Right ventricle myocardium inferior (tissue), 1 donor: ENCODE measurements around the gene TJP3. TPM values are rescaled to one million over a fixed set of nuclear protein-coding genes. Genes with fewer than 3 reads are reported as not detected.

ENCODE experiments used
- ATAC-seq: fragments of 200-7000 bp; cut with Tn5 transposase; one replicate; pipeline ENCODE4 v1.9.1; 2020; ENCODE audit warnings: mild to moderate bottlenecking, moderate library complexity
- DNase-seq: peaks from one replicate; pipeline ENCODE4 v3.0.0; 2021; ENCODE audit errors: missing footprints
- intact Hi-C: fragments of 100-400 bp; cut with DNase I; formaldehyde crosslinking; loops from one replicate; pipeline ENCODE4 v1.11.0; 2022
- total RNA-seq: library from RNA; stranded (reverse); fragmentation: NEBNext Ultra II Directional; extraction: Animal tissue kit (Norgen Biotek cat#: 25700); gene quantifications from one replicate; pipeline ENCODE4 v1.2.1, GENCODE V29; 2021
- donor health status: DM: no; HTN: yes; CAD: no; lungs with severe emphysema.

Gene TJP3
- total RNA-seq, 1 donor from 2014 or later = 0.62 TPM

DNA sequence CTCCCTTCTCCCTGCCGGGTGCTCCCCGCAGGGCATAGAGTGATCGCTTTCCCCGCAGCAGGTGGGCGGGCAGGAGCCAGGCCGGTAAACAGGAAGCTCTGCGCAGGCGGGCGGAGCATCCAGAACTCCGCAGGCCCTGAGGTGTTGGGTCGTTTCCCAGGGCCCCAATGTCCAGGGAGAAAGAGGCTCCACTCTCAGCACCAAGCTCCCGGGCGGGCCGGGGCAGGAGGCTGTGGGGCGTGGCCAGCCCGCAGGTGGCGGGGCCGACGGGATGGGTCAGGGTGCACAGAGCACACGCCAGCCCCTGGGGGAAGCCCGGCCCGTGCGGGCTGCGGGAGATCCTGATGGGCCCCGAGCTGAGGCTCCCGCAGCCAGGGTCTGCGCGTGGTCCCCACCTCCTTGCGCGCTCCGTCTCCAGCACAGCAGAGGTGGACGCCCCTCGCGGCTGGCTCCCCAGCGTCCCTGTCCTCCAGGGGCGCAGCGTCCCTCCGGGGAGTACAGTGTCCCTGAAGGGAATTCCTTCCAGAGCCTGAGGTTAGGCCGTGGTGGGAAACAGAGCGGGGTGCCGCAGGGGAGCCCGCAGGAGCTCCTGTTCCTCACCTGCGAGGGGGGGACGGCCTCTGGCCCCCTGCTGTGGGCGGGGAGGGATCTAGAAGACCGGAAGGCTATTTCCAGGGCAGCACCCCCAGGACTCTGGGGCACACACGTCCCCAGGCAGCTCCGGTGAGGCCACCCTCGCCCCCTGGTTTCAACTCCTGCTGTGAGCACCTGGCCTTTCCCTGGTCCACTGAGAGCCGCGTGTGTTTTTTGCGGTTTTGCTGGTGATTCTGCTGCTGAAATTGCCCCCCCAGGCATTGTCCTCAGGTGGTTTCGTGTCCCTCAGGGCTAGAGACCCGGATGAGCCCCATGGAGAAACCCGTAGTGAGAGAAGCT lies 20.1 kb upstream of the TJP3 start:
- DNase-seq (no peak), ATAC-seq (no peak)
- intact Hi-C loops = no loop called here

GRCh38 chr19:3690551-3691371 lies 17.4 kb upstream of the TJP3 start:
- intact Hi-C loops = no loop called here
- no peak for DNase-seq
- ATAC-seq = no peak

GRCh38 chr19:3691372-3691716 lies 16.8 kb upstream of the TJP3 start:
- no peak for DNase-seq
- intact Hi-C loops = no loop called here
- ATAC-seq = no peak

GRCh38 chr19:3691726-3692125 lies 16.5 kb upstream of the TJP3 start:
- intact Hi-C loops = no loop called here
- DNase-seq (no peak), ATAC-seq (no peak)

DNA sequence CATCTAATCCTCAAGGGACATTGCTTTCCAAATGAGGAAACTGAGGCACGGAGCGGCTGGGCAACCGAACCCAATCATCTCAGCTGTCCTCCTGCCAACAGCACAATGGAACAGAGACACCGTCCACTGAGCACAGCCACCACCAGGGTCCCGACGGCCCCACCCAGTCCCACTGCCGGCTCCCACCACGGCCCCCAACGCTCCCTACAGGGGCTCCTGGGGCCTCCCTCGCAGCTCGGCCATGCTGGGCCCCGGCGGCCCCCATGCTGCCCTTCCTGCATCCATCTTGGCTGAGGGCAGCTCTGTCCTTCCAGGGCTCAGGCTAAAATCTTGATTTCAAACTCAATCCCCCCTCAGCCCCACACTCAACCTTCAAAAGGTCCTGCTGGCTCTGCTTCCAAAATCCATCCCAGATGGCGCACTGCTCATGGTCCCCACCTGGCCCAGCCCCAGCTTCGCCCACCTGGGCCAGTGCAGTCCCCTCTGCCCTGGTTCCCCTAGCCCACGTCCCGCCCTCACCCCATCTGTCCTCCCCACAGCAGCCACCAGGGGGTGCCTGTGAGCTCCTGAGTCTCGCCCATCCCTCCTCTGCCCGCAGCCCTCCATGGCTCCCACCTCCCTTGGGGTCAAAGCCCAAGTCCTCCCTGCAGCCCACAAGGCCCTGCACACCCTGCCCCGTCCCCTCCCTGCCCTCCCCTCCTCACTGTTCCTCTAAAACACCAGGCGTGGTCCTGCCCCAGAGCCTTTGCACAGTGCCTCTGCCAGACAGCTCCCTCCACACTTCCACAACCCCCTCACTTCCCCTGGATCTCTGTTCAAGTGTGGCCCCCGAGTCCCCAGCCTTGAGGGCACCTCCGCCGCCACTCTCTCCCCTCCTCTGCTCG lies 15.8 kb upstream of the TJP3 start:
- DNase-seq (no peak), ATAC-seq (no peak)
- intact Hi-C loops = no loop called here

GRCh38 chr19:3693025-3693925 lies 14.9 kb upstream of the TJP3 start:
- DNase-seq (no peak), ATAC-seq (no peak)
- intact Hi-C loops = no loop called here

DNA sequence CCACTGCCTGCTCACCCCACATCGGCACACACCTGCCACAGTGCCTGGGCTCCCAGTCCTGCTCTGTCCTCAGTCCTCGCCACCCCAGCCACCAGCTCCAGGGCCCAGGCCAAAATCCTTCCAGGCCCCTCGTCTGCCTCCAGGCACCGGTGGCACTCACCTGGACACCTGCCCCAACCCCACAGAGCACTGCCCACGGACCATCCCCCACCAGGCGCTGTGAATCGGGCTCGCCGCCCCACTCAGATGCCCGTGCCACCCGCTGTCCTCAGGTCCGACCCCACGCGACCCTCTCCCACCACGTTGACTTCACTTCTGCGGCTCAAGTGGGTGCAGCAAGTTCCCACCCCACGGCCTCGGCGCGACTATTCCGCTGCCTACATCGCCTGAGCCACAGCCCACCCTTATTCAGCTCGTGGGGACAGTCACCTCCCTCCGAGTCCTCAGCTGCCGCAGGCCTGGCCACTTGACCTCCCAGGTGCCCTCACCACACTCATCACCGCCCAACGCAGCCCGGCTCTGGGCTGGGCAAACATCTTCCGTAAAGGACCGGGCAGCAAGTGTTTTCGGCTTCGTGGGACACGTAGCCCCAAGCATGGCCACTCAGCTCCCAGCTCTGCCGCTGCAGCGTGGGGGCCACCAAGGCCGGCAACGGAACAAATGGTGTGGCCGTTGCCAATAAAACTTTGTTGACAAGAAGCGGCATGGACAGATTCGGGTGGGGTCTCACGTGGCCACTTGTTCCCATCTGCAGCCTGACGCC lies 13.6 kb upstream of the TJP3 start:
- ATAC-seq (no peak), DNase-seq (no peak)
- intact Hi-C loops = no loop called here

- intact Hi-C loops = no loop called here
- ATAC-seq (no peak), DNase-seq (no peak)
Measured at GRCh38 chr19:3695124-3695733, 13.0 kb upstream of the TJP3 start.

DNA sequence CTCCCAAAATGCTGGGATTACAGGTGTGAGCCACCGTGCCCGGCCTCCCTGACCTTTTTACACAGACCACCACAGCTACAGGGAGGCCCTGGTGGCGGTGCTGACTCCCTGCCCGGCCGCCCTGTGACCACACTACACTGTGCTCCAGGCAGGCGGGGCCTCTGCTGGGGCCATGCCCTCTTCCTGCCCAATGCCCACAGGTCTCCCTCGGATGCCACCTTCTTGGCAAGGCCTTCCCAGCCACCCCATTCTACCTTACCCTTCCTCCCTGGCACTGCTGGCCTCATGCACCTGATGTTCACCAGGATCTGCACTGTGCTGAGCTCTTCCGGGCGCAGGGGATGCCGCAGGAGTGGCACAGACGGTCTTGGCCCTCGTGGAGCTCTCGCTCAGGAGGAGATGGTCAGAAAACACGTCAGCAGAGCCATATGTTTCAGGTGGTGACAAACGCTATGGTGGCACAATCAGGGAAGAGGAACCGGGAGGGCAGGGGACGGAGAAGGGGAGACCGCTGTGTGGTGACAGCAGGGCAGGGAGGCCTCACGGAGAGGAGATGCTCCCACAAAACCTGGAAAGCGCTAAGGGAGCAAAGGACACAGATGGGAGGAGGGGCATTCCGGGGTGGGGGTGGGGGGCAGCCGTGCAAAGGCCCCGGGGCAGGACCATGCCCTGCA lies 12.1 kb upstream of the TJP3 start:
- intact Hi-C loops = no loop called here
- ATAC-seq (no peak), DNase-seq (no peak)

- ATAC-seq (no peak), DNase-seq (no peak)
- intact Hi-C loops = no loop called here
Measured at GRCh38 chr19:3696660-3696995, 11.6 kb upstream of the TJP3 start.

DNA sequence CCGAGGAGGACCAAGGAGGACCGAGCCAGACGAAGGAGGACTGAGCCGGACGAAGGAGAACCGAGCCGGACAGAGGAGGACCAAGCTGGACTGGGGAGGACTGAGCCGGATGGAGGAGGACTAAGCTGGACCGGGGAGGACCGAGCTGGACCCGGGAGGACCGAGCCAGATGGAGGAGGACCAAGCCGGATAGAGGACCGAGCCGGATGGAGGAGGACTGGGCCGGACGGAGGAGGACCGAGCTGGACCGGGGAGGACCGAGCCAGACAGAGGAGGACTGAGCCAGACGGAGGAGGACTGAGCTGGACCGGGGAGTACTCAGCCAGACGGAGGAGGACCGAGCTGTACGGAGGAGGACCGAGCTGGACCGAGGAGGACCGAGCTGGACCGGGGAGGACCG lies 11.1 kb upstream of the TJP3 start:
- ATAC-seq = no peak
- intact Hi-C loops = no loop called here
- DNase-seq = no peak

GRCh38 chr19:3697671-3698385 lies 10.4 kb upstream of the TJP3 start:
- no peak for DNase-seq
- intact Hi-C loops = no loop called here
- no peak for ATAC-seq

- no peak for ATAC-seq
Measured at GRCh38 chr19:3698386-3698950, 9.7 kb upstream of the TJP3 start.

DNA sequence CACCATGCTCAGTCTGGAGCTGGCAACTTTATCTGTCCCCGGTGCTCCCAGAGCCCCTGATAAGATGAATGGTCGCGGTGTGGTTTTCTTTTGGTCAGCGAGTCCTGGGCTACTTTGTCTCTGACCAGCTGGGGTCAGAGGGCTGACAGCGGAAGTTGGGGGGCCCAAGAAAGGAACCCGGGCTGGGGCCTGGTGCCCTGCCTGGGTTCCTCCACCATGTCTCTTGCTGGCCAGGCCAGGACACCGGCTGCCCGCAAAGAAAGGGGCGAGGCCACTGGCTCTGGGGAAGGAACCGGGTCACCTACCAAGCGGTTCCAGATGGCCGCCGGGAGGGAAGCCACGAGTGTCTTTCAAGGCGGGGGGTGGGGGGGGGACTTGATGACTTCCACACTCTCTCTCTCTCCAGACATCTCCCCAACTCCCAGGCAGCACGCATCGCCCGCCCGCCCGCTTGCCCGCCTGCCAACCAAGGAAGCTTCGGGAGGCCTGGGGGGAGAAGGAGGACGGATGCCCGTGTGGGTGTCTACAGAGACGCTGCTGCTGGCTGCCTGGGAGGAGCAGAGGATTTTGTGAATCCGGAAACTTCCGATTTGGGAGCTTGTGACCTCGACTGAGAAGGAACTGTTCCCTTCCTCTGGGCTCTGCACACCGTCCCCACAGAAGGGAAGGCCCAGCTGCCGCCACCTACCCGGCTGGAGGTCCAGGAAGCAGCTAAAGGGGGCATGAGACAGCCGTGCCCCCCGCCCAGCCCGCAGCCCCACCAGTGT lies 9.0 kb upstream of the TJP3 start:
- ATAC-seq (peak; percentile 50), DNase-seq (peak; percentile 86)
- intact Hi-C loops = no loop called here

More at GRCh38 chr19:3698386-3698950, 9.7 kb upstream of the TJP3 start:
- no peak for DNase-seq
- intact Hi-C loops = no loop called here

DNA sequence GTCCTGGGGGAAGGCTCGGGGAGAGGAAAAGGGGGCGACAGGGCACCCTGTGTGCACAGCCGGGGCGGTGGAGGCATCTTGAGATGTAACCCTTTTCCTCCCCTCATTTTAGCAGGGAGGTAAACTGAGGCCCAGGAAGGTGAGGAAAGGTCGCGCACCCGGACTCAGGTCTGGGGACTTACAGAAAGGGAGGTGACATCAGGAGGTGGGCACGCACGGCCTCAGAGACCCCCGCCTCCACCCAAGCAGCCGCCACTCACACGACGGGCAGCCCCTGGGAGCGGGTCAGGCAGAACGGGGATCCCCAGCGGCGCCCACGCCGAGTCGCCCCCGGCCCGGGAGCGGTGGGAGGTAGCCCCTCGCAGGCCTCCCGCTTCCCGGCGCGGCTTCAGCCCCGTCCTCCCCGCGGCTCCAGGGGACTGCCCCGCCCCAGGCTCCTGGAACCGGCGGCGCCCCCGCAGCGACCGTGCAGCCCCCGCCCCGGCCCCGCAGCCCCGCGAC lies 8.4 kb upstream of the TJP3 start:
- intact Hi-C loops = loop anchor here (2.0 kb wide), 1 partner anchor 33 kb away; no protein-coding TSS in a partner anchor
- DNase-seq (no peak), ATAC-seq (no peak)
